Activated naive CD8-positive, alpha-beta T cell treated with anti-CD3 and anti-CD28 coated beads for 36 hours (primary cell): ENCODE measurements around the gene LRRC55. TPM values are rescaled to one million over a fixed set of nuclear protein-coding genes. Genes with fewer than 3 reads are reported as not detected.
"Not testable (repeated sequence)": the region's sequence is repeated elsewhere in the genome, so short reads cannot be mapped to it uniquely, and the experiment has no call there.

Source experiments
- DNase-seq: peaks from one replicate; pipeline ENCODE4 v3.0.0; 2021
- H3K27ac Mint-ChIP-seq: one replicate; pipeline ENCODE4 v1.8.0; 2022; ENCODE audit warnings: mild to moderate bottlenecking, moderate library complexity, mixed read lengths
- H3K27me3 Mint-ChIP-seq: one replicate; pipeline ENCODE4 v1.8.0; 2022; ENCODE audit warnings: mild to moderate bottlenecking, mixed read lengths
- H3K36me3 Mint-ChIP-seq: one replicate; pipeline ENCODE4 v1.8.0; 2021; ENCODE audit warnings: mild to moderate bottlenecking, mixed read lengths
- H3K4me1 Mint-ChIP-seq: one replicate; pipeline ENCODE4 v1.8.0; 2021; ENCODE audit warnings: mixed read lengths
- H3K4me3 Mint-ChIP-seq: one replicate; pipeline ENCODE4 v1.8.0; 2022; ENCODE audit warnings: mild to moderate bottlenecking, moderate library complexity, mixed read lengths
- H3K9me3 Mint-ChIP-seq: one replicate; pipeline ENCODE4 v1.8.0; 2022; ENCODE audit warnings: mixed read lengths
- total RNA-seq, 2 experiments: library from RNA; stranded (reverse); gene quantifications; one replicate each; pipeline ENCODE4 v1.2.3, GENCODE V29; 2021

The LRRC55 gene
- total RNA-seq, 2 experiments from 2014 or later = not detected

GRCh38 chr11:57155400-57155799, 26.4 kb upstream of the LRRC55 start:
- no peaks in the 10 kb centered on the region for H3K9me3 Mint-ChIP-seq
- H3K27ac Mint-ChIP-seq = no peak overlapping the region
- peaks cover 33% of the 10 kb centered on the region for H3K27me3 Mint-ChIP-seq
- H3K4me1 Mint-ChIP-seq = peaks cover 2% of the 10 kb centered on the region
- no peak overlapping the region for H3K4me3 Mint-ChIP-seq
- H3K36me3 Mint-ChIP-seq = no peaks in the 10 kb centered on the region
- DNase-seq = no peak

- Mint-ChIP-seq H3K27me3 (peaks cover 34% of the 10 kb centered on the region), H3K9me3 (no peaks in the 10 kb centered on the region), H3K36me3 (no peaks in the 10 kb centered on the region), H3K4me1 (peaks cover 2% of the 10 kb centered on the region), H3K27ac (no peak overlapping the region), H3K4me3 (no peak overlapping the region)
- no peak for DNase-seq
Measured at GRCh38 chr11:57155838-57156607, 25.7 kb upstream of the LRRC55 start.

- H3K36me3 Mint-ChIP-seq = no peaks in the 10 kb centered on the region
- no peaks in the 10 kb centered on the region for H3K9me3 Mint-ChIP-seq
- no peak overlapping the region for H3K4me3 Mint-ChIP-seq
- H3K27ac Mint-ChIP-seq = no peak overlapping the region
- H3K27me3 Mint-ChIP-seq = peaks cover 41% of the 10 kb centered on the region
- H3K4me1 Mint-ChIP-seq = peaks cover 2% of the 10 kb centered on the region
- DNase-seq = no peak
Measured at GRCh38 chr11:57156928-57157327, 24.8 kb upstream of the LRRC55 start.

- Mint-ChIP-seq H3K4me3 (no peak overlapping the region), H3K36me3 (no peaks in the 10 kb centered on the region), H3K4me1 (peaks cover 2% of the 10 kb centered on the region), H3K27ac (no peak overlapping the region), H3K9me3 (no peaks in the 10 kb centered on the region), H3K27me3 (peaks cover 43% of the 10 kb centered on the region)
- DNase-seq = no peak
Measured at GRCh38 chr11:57157624-57158023, 24.1 kb upstream of the LRRC55 start.

GRCh38 chr11:57158180-57158579, 23.6 kb upstream of the LRRC55 start:
- Mint-ChIP-seq H3K27ac (no peak overlapping the region), H3K27me3 (peaks cover 43% of the 10 kb centered on the region), H3K36me3 (no peaks in the 10 kb centered on the region), H3K4me1 (peaks cover 2% of the 10 kb centered on the region), H3K4me3 (no peak overlapping the region), H3K9me3 (no peaks in the 10 kb centered on the region)
- no peak for DNase-seq

GRCh38 chr11:57158599-57158998, 23.2 kb upstream of the LRRC55 start:
- Mint-ChIP-seq H3K4me1 (peaks cover 2% of the 10 kb centered on the region), H3K4me3 (no peak overlapping the region), H3K9me3 (no peaks in the 10 kb centered on the region), H3K27ac (no peak overlapping the region), H3K27me3 (peaks cover 43% of the 10 kb centered on the region), H3K36me3 (no peaks in the 10 kb centered on the region)
- no peak for DNase-seq

GRCh38 chr11:57160665-57161064, 21.1 kb upstream of the LRRC55 start:
- Mint-ChIP-seq H3K27me3 (peaks cover 41% of the 10 kb centered on the region), H3K4me3 (no peak overlapping the region), H3K27ac (no peak overlapping the region), H3K36me3 (no peaks in the 10 kb centered on the region), H3K4me1 (no peaks in the 10 kb centered on the region), H3K9me3 (no peaks in the 10 kb centered on the region)
- DNase-seq = no peak

- Mint-ChIP-seq H3K27ac (no peak overlapping the region), H3K4me3 (no peak overlapping the region), H3K36me3 (no peaks in the 10 kb centered on the region), H3K9me3 (no peaks in the 10 kb centered on the region), H3K27me3 (peaks cover 37% of the 10 kb centered on the region), H3K4me1 (no peaks in the 10 kb centered on the region)
- DNase-seq = no peak
Measured at GRCh38 chr11:57161351-57161750, 20.4 kb upstream of the LRRC55 start.

- H3K36me3 Mint-ChIP-seq = no peaks in the 10 kb centered on the region
- no peaks in the 10 kb centered on the region for H3K4me1 Mint-ChIP-seq
- no peak for DNase-seq
- no peak overlapping the region for H3K27ac Mint-ChIP-seq
- H3K9me3 Mint-ChIP-seq = no peaks in the 10 kb centered on the region
- peaks cover 27% of the 10 kb centered on the region for H3K27me3 Mint-ChIP-seq
- no peak overlapping the region for H3K4me3 Mint-ChIP-seq
Measured at GRCh38 chr11:57162179-57162898, 19.4 kb upstream of the LRRC55 start.

GRCh38 chr11:57163160-57163868, 18.4 kb upstream of the LRRC55 start:
- no peak for DNase-seq
- H3K27ac Mint-ChIP-seq = no peak overlapping the region

GRCh38 chr11:57164317-57164716, 17.4 kb upstream of the LRRC55 start:
- H3K36me3 Mint-ChIP-seq = no peaks in the 10 kb centered on the region
- H3K27me3 Mint-ChIP-seq = peaks cover 19% of the 10 kb centered on the region
- H3K9me3 Mint-ChIP-seq = no peaks in the 10 kb centered on the region
- no peaks in the 10 kb centered on the region for H3K4me1 Mint-ChIP-seq
- DNase-seq = no peak
- no peak overlapping the region for H3K27ac Mint-ChIP-seq
- H3K4me3 Mint-ChIP-seq = no peak overlapping the region

More at GRCh38 chr11:57163160-57163868, 18.4 kb upstream of the LRRC55 start:
- Mint-ChIP-seq H3K4me3 (no peak overlapping the region), H3K9me3 (no peaks in the 10 kb centered on the region), H3K36me3 (no peaks in the 10 kb centered on the region), H3K4me1 (no peaks in the 10 kb centered on the region), H3K27me3 (peaks cover 19% of the 10 kb centered on the region)

- Mint-ChIP-seq H3K27ac (no peak overlapping the region), H3K4me3 (no peak overlapping the region), H3K36me3 (no peaks in the 10 kb centered on the region), H3K27me3 (peaks cover 9% of the 10 kb centered on the region), H3K4me1 (no peaks in the 10 kb centered on the region), H3K9me3 (no peaks in the 10 kb centered on the region)
- DNase-seq = no peak
Measured at GRCh38 chr11:57167125-57167846, 14.5 kb upstream of the LRRC55 start.

- DNase-seq, H3K9me3 Mint-ChIP-seq, H3K36me3 Mint-ChIP-seq, H3K27me3 Mint-ChIP-seq, H3K27ac Mint-ChIP-seq, H3K4me3 Mint-ChIP-seq, H3K4me1 Mint-ChIP-seq: not testable (repeated sequence)
Measured at GRCh38 chr11:57169732-57170313, 11.9 kb upstream of the LRRC55 start.

GRCh38 chr11:57172031-57172430, 9.7 kb upstream of the LRRC55 start:
- H3K4me3 Mint-ChIP-seq = no peak overlapping the region

More at GRCh38 chr11:57172031-57172430, 9.7 kb upstream of the LRRC55 start:
- H3K9me3 Mint-ChIP-seq = no peaks in the 10 kb centered on the region
- H3K36me3 Mint-ChIP-seq = no peaks in the 10 kb centered on the region
- DNase-seq = no peak
- H3K27me3 Mint-ChIP-seq = peaks cover 19% of the 10 kb centered on the region
- H3K27ac Mint-ChIP-seq = no peak overlapping the region
- no peaks in the 10 kb centered on the region for H3K4me1 Mint-ChIP-seq
